Endothelial cell of umbilical vein (primary cell): Measurements from ENCODE around the gene EHBP1L1. TPM values are rescaled to one million over a fixed set of nuclear protein-coding genes. Genes with fewer than 3 reads are reported as not detected.

ENCODE experiments used
- BruUV-seq: library from RNA; stranded (reverse); fragments of 400-500 nt; replicated peaks from 2 replicates; lab custom pipeline; 2021; lab: Mats Ljungman, UMichigan
- CTCF ChIA-PET: fragments of 300-600, 350-600 bp; sonication (Branson Sonifier 250); formaldehyde crosslinking; loops from one replicate; lab custom pipeline; 2021; ENCODE audit warnings: antibody characterized with exemption, inconsistent platforms; lab: Charles Lee
- POLR2A ChIA-PET: fragments of 300-600, 350-600 bp; sonication (Branson Sonifier 250); formaldehyde crosslinking; loops from one replicate; lab custom pipeline; 2021; ENCODE audit warnings: antibody characterized with exemption, inconsistent platforms; lab: Charles Lee
- DNase-seq: peaks from one replicate; pipeline ENCODE4 v3.0.0-alpha.2; 2011; ENCODE audit warnings: low read depth, low spot score
- FAIRE-seq: peaks from 2 replicates; lab custom pipeline; 2011; peaks lifted over from hg19 to GRCh38; lab: Jason Lieb, UNC
- H2AFZ ChIP-seq: 2 replicates; pipeline ENCODE4 v1.6.0; 2012; ENCODE audit warnings: low read depth, low read length, control low read depth, inconsistent platforms
- H3K27ac ChIP-seq: 2 replicates; pipeline ENCODE4 v1.5.1; 2011; ENCODE audit warnings: low read depth, mild to moderate bottlenecking, control low read depth, low read length, moderate library complexity; ENCODE audit not compliant: insufficient read depth
- H3K27me3 ChIP-seq, 2 experiments: 2 replicates each; pipeline versions ENCODE4 v1.6.0 to v1.6.1; 2011; ENCODE audit warnings: low read length in 2 of 2, mixed read lengths in 1 of 2; ENCODE audit not compliant: control insufficient read depth in 2 of 2, insufficient read depth in 2 of 2
- H3K36me3 ChIP-seq, 2 experiments: 2 replicates in 1 of 2; 3 replicates in 1 of 2; pipeline ENCODE4 v1.5.1; 2011; ENCODE audit warnings: low read length in 2 of 2, mild to moderate bottlenecking in 1 of 2, moderate library complexity in 1 of 2; ENCODE audit not compliant: control insufficient read depth in 2 of 2, insufficient read depth in 2 of 2; ENCODE audit errors: extremely low read depth in 1 of 2
- H3K4me1 ChIP-seq: 3 replicates; pipeline ENCODE4 v1.5.1; 2011; ENCODE audit warnings: mild to moderate bottlenecking, low read length; ENCODE audit not compliant: control insufficient read depth, insufficient read depth; ENCODE audit errors: extremely low read depth
- H3K4me2 ChIP-seq: 2 replicates; pipeline ENCODE4 v1.6.1; 2011; ENCODE audit warnings: low read length, control low read depth, mixed read lengths; ENCODE audit not compliant: insufficient read depth
- H3K4me3 ChIP-seq, 3 experiments: fragments of 200-600 bp in 1 of 3; sonication (generic), shearing (Covaris generic) in 1 of 3; replicated peaks in 1 of 3; 2 replicates each; pipeline ENCODE4 v1.5.1; 2011 to 2016; ENCODE audit warnings: control low read depth in 3 of 3, low read length in 3 of 3, mild to moderate bottlenecking in 2 of 3, inconsistent platforms in 1 of 3, low read depth in 1 of 3, moderate library complexity in 1 of 3; ENCODE audit not compliant: insufficient read depth in 1 of 3
- H3K79me2 ChIP-seq: 2 replicates; pipeline ENCODE4 v1.6.0; 2012; ENCODE audit warnings: low read length, inconsistent platforms; ENCODE audit not compliant: control insufficient read depth, insufficient read depth
- H3K9ac ChIP-seq: replicated peaks from 2 replicates; pipeline ENCODE3; 2011; ENCODE audit warnings: low read length, control low read depth; ENCODE audit not compliant: insufficient read depth; ENCODE audit errors: extremely low read depth
- H3K9me1 ChIP-seq: replicated peaks from 3 replicates; pipeline ENCODE4 v1.6.0; 2011; ENCODE audit warnings: mild to moderate bottlenecking, low read length; ENCODE audit not compliant: control insufficient read depth, insufficient read depth; ENCODE audit errors: extremely low read depth
- H3K9me3 ChIP-seq: replicated peaks from 2 replicates; pipeline ENCODE4 v1.5.1; 2012; ENCODE audit warnings: low read length, inconsistent platforms; ENCODE audit not compliant: control insufficient read depth, insufficient read depth
- H4K20me1 ChIP-seq: replicated peaks from 2 replicates; pipeline ENCODE3; 2011; ENCODE audit warnings: mild to moderate bottlenecking, low read length; ENCODE audit not compliant: control insufficient read depth, insufficient read depth; ENCODE audit errors: extremely low read depth
- EZH2 ChIP-seq: IDR thresholded peaks from 2 replicates; pipeline ENCODE4 v1.6.1; 2012; ENCODE audit warnings: borderline replicate concordance, low read depth, mild to moderate bottlenecking, moderate library complexity, low read length, inconsistent platforms; ENCODE audit not compliant: severe bottlenecking
- FOS ChIP-seq: IDR thresholded peaks from 2 replicates; pipeline ENCODE4 v1.6.1; 2011; ENCODE audit warnings: mild to moderate bottlenecking, low read length, moderate library complexity, borderline replicate concordance; ENCODE audit not compliant: insufficient read depth
- GATA2 ChIP-seq: IDR thresholded peaks from 2 replicates; pipeline ENCODE4 v1.7.0; 2011; ENCODE audit warnings: low read depth, mild to moderate bottlenecking, moderate library complexity, mixed read lengths, low read length; ENCODE audit not compliant: insufficient read length, insufficient read depth
- JUN ChIP-seq: IDR thresholded peaks from 2 replicates; pipeline ENCODE4 v1.6.1; 2011; ENCODE audit warnings: borderline replicate concordance, low read depth; ENCODE audit not compliant: insufficient read length, insufficient read depth
- MYC ChIP-seq: IDR thresholded peaks from one replicate; pipeline ENCODE4 v1.6.1; 2011; ENCODE audit warnings: mild to moderate bottlenecking, low read depth, low read length
- POLR2A ChIP-seq: IDR thresholded peaks from 2 replicates; pipeline ENCODE4 v1.6.1; 2012; ENCODE audit warnings: low read depth, mild to moderate bottlenecking, control low read depth, low read length
- POLR2AphosphoS5 ChIP-seq: IDR thresholded peaks from 2 replicates; pipeline ENCODE4 v1.6.1; 2012; ENCODE audit warnings: low read depth, mild to moderate bottlenecking, control low read depth, low read length, moderate library complexity; ENCODE audit not compliant: insufficient read depth
- dilution Hi-C: fragments of 300-500 bp; cut with MboI; formaldehyde crosslinking; loops from one replicate; pipeline ENCODE4 v1.15.0; 2019; ENCODE audit warnings: low sequenced_read_pairs; ENCODE audit not compliant: extremely low pct_ligation_motif_present
- intact Hi-C: fragments of 100-400 bp; cut with micrococcal nuclease; formaldehyde crosslinking; loops from one replicate; pipeline ENCODE4 v1.10.0; 2022
- polyA plus RNA-seq, 4 experiments: library from polyadenylated mRNA; depleted of rRNA in 3 of 4; stranded (reverse) in 3 of 4; unstranded in 1 of 4; fragments of >200 nt; gene quantifications; 2 replicates each; pipeline versions ENCODE4 v1.2.1 to v1.2.3, GENCODE V29; 2011 to 2012; ENCODE audit warnings: missing spikeins in 1 of 4
- total RNA-seq: library from RNA; stranded (reverse); gene quantifications from 2 replicates; pipeline ENCODE4 v1.2.3, GENCODE V29; 2021
- TF ChIP-seq, protein P1 (sequence below), 2 donors: IDR thresholded peaks; 1 replicate in 1 of 2; 2 replicates in 1 of 2; pipeline ENCODE4 v1.5.1; 2011; ENCODE audit warnings: low read length in 2 of 2, mild to moderate bottlenecking in 2 of 2, moderate library complexity in 2 of 2, control low read depth in 1 of 2, inconsistent platforms in 1 of 2, low read depth in 1 of 2; ENCODE audit not compliant: insufficient read depth in 1 of 2; ENCODE audit errors: extremely low read depth in 1 of 2
- TF ChIP-seq, protein P2 (sequence below): IDR thresholded peaks from 2 replicates; pipeline ENCODE4 v1.6.1; 2011; ENCODE audit not compliant: insufficient read depth, insufficient read length

The EHBP1L1 gene
- total and polyA plus RNA-seq, 2 donors (not counting 3 experiments of a cell fraction or from before 2014, with no cell fraction given), result 12.7 to 19.7 TPM

DNA sequence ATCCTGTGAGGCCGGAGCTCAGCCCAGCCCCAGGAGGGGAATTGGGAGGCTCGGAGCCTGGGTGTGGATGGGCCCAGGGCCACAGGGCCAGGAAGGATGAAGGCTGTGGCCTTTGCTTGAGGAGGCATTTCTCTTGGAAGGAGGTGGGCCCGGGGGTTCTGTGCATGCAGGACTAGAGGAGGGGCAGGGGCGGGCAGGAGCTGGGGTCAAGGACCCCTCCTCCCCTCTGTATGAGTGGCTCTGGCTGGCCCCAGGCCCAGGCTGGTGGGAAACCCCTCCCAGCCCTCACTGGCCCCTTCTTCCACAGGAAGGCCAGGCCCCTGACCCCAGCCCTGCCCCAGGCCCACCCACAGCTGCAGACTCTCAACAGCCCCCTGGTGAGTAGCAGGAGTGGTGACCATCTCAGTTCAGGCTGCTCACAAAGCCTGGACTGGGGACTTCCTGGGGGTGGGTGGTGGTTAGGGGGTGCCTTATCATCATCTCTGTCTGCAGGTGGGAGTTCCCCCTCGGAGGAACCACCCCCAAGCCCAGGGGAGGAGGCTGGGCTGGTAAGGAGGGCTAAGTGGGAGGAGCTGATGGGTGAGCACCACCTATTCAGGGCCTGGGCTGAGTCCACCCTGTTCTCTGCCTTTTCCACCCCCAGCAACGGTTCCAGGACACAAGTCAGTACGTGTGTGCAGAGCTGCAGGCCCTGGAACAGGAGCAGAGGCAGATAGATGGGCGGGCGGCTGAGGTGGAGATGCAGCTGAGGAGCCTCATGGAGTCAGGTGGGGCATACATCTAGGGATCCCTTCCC lies 13.8 kb downstream of the EHBP1L1 start:
- no peaks in the 10 kb centered on the region for H3K79me2 ChIP-seq
- no TSS peak for BruUV-seq
- no peaks in the 10 kb centered on the region for H4K20me1 ChIP-seq
- intact Hi-C loops, result loop anchor here (5.0 kb wide), 1 partner anchor 222 kb away; no protein-coding TSS in a partner anchor
- no peak overlapping the region for H3K9ac ChIP-seq
- H3K4me1 ChIP-seq, result peaks cover 7% of the 10 kb centered on the region
- no peak overlapping the region for H2AFZ ChIP-seq
- FAIRE-seq, result no peak
- no peaks in the 10 kb centered on the region for H3K9me3 ChIP-seq
- POLR2A ChIA-PET, result no interaction called here
- no peaks in the 10 kb centered on the region for H3K27me3 ChIP-seq
- H3K27ac ChIP-seq, result no peak overlapping the region
- H3K36me3 ChIP-seq, result no peaks in the 10 kb centered on the region
- DNase-seq, result no peak
- H3K4me3 ChIP-seq, result no peak overlapping the region
- H3K9me1 ChIP-seq, result no peaks in the 10 kb centered on the region
- no peak overlapping the region for H3K4me2 ChIP-seq
- no peak for TF ChIP-seq MYC
- no peak for TF ChIP-seq GATA2
- TF ChIP-seq POLR2AphosphoS5, result no peak
- TF ChIP-seq EZH2, result no peak
- no peak for TF ChIP-seq JUN
- no peak for TF ChIP-seq POLR2A
- TF ChIP-seq, protein P1, sequence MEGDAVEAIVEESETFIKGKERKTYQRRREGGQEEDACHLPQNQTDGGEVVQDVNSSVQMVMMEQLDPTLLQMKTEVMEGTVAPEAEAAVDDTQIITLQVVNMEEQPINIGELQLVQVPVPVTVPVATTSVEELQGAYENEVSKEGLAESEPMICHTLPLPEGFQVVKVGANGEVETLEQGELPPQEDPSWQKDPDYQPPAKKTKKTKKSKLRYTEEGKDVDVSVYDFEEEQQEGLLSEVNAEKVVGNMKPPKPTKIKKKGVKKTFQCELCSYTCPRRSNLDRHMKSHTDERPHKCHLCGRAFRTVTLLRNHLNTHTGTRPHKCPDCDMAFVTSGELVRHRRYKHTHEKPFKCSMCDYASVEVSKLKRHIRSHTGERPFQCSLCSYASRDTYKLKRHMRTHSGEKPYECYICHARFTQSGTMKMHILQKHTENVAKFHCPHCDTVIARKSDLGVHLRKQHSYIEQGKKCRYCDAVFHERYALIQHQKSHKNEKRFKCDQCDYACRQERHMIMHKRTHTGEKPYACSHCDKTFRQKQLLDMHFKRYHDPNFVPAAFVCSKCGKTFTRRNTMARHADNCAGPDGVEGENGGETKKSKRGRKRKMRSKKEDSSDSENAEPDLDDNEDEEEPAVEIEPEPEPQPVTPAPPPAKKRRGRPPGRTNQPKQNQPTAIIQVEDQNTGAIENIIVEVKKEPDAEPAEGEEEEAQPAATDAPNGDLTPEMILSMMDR (IDR thresholded peaks at IDR 0.05; ENCODE audit: extremely low read depth in 1 of 2, insufficient read depth in 1 of 2, low read depth in 1 of 2, low read length in 2 of 2), result no peak
- TF ChIP-seq, protein P2, sequence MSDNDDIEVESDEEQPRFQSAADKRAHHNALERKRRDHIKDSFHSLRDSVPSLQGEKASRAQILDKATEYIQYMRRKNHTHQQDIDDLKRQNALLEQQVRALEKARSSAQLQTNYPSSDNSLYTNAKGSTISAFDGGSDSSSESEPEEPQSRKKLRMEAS, result no peak
- no peak for TF ChIP-seq FOS
- CTCF ChIA-PET, result interaction anchor here (1.1 to 12.2 kb wide), 8 partner anchors 15 to 57 kb away, joined by 3 to 206 read pairs (median 8); partner anchors contain the start of genes EHBP1L1, FAM89B, PCNX3 and ZNRD2
- dilution Hi-C loops, result no loop called here
